Endometrial microvascular endothelial cells (primary cell): Measurements from ENCODE around the gene APC. TPM values are rescaled to one million over a fixed set of nuclear protein-coding genes. Genes with fewer than 3 reads are reported as not detected.

ENCODE experiments used
- in situ Hi-C: cut with HindIII; loops from 2 replicates; pipeline ENCODE4 v1.10.0; 2017; ENCODE audit warnings: low sequenced_read_pairs, low pct_unique_long_range_greater_than_20kb; ENCODE audit errors: inconsistent ontology term
- total RNA-seq: library from RNA; depleted of rRNA; stranded (reverse); fragments of >200 nt; gene quantifications from one replicate; pipeline ENCODE4 v1.2.3, GENCODE V29; 2015; ENCODE audit errors: inconsistent ontology term

APC gene
- 28.1 TPM for total RNA-seq

DNA sequence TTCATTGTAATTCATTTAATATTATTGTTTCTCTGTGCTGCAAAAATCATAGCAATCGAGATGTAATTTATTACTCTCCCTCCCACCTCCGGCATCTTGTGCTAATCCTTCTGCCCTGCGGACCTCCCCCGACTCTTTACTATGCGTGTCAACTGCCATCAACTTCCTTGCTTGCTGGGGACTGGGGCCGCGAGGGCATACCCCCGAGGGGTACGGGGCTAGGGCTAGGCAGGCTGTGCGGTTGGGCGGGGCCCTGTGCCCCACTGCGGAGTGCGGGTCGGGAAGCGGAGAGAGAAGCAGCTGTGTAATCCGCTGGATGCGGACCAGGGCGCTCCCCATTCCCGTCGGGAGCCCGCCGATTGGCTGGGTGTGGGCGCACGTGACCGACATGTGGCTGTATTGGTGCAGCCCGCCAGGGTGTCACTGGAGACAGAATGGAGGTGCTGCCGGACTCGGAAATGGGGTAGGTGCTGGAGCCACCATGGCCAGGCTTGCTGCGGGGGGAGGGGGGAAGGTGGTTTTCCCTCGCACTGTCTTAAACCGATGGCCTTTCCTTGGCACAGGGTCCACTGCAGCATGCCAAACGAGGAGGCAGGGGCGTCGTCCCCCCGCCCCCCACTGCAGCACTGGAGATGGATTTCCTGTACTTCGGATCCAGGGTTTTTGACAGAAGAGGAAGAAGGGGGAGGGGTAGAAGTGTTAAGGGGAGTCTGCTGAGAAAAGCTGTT is at the start of gene APC:
TSS of gene APC (plus strand) at position 423 of the 728 bp plus-strand sequence. CDS start 17,006 bp downstream, outside the sequence.
- in situ Hi-C loops: no loop called here

DNA sequence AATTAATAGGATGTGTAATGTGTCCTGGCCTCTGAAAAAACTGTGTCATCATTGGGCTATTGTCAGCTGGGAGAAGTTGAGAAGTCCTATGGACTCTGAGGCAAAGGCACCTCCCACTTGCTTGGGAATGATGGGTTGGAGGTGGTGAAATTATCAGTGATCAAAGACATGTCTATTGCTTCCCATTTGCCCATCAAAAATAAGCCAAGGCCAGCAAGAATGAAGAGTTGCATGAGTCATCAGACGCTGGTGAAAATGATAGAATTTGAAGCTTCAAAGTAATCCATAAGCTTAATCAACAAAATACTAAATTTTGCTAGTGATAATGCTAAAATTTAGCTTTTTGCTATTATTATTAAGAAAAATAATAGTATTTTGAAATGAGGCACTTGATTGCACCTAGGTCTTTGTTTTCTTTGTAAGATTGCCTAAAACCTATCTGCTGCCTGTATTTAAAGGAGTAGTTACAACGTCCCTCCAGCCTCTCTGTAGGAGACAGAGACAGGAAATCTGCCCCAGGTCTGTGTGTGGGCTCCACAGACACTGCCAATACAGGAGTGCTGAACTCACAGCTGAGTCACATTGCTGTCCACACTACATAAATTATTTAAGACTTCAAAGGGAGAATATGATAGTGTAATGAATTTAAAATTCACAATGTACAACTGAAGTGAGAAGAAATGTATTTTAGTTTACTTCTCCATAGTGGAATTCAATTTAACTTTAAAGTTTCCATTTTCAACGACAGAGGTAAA is 48.4 kb upstream of the APC start:
- in situ Hi-C loops: no loop called here

DNA sequence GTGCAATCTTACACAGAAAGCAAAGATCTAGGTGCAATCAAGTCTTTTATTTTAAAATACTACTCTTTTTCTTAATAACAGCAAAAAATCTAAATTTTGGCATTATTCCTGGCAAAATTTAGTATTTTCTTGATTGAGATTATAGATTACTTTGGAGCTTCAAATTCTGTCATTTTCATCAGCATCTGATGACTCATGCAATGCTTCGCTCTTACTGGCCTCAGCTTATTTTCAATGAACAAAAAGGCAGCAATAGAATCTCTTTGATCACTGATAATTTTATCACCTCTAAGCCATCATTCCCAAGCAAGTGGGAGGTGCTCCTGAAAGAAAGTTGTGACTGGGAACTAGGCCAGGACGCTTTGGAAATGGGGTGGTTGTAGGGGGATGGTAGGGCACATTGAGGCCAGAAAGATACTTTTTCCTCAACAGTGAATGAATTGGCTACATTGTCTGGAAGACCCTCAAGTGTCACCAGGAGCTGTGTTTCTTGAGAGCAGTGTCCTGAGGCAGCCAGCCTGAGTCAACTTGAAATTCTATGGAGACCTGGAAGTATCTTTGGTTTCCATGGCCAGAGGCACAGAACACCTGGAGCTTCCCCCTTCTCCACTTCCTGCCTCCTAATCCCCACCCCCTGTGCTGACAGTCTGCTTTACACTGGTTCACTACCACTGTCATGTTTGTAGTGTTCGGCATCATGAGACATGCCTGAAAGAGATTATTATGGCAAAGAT is 46.9 kb upstream of the APC start:
- in situ Hi-C loops: no loop called here

DNA sequence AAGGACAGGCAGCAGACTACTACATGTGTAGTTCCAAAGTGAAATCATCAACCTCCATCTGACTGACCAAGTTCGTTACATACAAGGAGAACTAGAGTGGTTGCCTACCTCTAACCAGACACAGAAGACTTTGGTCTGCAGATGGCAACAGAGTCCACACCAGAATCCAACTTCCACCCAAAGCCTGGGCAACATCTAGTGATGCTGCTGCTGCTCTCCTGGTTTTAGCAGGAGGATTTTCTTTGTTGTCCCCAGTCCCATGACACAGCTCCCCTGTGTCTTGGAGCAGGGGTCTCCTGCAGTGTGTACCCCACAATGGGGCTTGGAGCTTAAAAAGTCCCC is 46.4 kb upstream of the APC start:
- in situ Hi-C loops: no loop called here

DNA sequence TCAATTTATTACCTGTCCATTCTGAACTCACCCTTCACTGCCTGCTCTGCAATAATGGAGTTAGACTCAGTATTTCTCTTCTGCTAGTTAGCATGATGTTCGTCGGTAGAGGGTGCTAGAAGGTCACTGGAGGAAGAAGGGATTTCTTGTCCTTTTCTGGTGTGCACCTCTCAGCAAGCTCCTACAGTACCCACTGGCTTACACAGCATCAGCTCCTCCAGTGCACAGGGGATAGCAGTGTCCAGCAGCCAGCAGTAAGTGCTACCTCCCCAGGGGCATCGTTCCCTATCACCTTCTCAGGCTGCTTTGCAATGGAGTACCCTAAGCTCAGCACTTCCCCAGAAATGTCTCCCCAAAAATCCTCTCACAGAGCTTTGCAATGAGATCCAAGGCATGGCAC is 45.9 kb upstream of the APC start:
- in situ Hi-C loops: no loop called here

DNA sequence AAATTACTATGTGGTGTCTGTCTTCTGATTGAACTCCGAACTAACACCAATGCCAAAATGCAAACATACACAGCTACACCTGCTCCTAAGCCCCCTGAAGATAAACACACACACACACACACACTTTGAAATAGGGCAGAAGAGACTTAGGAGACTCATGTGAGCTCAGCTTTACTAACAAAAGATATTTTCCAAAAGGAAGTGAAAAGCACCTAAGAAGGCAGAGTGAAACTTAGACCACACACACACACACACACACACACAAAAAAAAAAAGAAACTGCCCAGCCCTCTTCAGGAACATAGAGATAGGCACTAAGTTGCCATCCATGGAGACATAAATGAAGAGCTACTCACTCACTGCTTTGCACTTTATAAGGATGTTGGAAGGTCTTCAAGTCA is 45.2 kb upstream of the APC start:
- in situ Hi-C loops: no loop called here

DNA sequence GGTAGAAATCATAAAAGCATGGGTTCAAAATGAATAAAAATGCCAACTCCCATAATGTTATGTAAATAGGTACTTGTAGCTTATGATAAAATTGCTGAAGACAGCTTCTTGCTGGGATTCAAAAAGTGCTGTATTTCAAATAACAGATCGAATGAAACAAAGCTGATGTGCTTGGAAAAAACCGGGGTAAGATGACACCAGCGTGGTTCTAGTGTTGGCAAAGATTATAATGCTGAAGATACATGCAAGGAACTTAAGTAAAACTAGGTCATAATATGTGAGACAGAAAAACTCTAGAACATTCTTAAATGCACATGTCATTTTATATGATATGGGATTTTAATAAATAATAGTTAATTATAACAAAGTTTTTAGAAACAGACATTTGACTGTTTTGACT is 44.4 kb upstream of the APC start:
- in situ Hi-C loops: no loop called here

DNA sequence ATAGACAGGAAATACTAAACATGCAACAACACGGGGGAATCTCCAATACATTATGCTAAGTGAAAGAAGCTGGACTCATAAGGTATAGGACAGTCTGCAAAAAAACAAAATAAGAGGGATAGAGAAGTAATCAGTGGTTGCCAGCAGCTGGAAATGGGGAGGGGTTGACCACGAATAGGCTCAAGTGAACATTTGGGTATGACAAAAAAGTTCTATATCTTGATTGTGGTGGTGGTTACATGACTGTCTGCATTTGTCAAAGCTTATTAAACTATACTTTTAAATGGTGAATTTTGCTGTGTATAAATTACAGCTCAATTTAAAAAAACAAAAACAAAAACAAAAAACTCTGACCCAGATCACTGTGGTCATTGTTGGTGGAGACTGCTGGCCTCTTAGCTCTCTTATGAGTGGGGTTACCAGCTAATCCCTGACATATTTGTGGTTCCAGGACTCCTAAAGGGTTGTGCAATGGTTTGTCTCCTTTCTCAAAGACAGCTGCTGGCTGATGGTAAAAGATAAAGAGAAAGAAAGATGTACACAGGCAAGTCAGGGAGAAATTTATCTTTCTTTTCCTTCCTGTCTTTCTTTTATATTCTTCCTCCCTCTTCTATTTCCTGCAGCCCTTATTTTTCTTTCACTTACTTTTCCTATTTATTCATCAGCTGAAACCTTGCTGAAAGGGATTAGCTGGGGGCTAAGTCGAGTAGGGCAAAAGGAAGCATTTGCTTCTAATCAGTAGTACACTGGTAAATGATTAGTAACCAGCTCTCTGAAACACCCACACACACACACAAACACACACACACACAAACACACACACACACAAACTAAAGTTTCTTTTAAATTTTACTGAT is 42.6 kb upstream of the APC start:
- in situ Hi-C loops: no loop called here

DNA sequence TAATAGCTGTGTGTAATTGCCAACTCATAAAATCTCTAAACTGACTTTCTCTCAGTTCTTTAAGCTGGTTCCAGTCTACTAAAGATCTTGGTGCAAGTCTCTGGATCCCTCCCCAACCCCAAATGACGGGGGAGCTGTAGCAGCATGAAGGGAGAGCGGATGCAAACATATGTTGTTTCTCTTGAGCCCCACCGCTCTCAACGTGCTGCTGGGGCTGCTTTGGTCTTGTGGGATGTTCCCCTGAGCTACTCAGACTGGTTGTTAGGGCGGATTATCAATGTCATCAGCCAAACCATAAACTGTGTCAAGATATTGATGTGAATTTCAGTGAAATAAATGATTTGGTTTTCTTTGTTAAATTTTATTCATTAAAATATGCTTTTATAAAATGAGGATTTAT is 40.9 kb upstream of the APC start:
- in situ Hi-C loops: no loop called here

DNA sequence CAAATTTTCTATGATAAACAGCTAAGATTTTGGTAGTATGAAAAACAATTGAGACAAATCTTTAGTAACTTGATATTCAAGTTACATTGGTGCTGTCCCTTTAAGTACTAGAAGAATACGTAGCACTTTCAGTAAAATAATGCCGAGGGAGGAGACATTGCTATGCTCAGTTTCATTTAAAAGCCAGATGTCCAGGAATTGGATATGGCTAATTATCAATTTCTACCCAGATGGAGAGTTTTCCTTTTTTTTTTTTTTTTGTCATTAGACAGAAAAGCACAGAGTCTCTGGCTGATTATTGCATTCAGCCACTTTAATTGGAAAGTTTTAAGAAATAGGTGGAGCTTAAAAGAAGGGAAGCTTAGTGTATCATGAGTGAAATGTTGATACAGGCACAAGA is 40.4 kb upstream of the APC start:
- in situ Hi-C loops: no loop called here

DNA sequence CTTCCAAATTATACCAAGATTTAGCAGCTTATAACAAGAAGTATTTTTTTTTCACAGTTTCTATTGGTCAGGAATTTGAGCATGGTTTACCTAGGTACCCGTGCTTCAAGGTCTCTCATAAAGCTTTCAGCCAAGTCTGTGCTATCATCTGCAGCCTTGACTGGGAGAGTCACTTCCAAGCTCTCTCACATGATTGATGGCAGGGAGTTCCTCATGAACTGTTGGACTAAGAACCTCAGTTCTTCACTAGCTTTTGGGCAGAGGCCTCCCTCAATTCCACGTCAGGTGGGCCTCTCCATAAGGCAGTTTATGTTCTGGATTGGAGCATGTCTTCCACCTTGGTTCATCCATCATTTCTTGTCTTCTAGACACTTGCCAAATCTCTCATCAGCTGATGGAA is 39.9 kb upstream of the APC start:
- in situ Hi-C loops: no loop called here

DNA sequence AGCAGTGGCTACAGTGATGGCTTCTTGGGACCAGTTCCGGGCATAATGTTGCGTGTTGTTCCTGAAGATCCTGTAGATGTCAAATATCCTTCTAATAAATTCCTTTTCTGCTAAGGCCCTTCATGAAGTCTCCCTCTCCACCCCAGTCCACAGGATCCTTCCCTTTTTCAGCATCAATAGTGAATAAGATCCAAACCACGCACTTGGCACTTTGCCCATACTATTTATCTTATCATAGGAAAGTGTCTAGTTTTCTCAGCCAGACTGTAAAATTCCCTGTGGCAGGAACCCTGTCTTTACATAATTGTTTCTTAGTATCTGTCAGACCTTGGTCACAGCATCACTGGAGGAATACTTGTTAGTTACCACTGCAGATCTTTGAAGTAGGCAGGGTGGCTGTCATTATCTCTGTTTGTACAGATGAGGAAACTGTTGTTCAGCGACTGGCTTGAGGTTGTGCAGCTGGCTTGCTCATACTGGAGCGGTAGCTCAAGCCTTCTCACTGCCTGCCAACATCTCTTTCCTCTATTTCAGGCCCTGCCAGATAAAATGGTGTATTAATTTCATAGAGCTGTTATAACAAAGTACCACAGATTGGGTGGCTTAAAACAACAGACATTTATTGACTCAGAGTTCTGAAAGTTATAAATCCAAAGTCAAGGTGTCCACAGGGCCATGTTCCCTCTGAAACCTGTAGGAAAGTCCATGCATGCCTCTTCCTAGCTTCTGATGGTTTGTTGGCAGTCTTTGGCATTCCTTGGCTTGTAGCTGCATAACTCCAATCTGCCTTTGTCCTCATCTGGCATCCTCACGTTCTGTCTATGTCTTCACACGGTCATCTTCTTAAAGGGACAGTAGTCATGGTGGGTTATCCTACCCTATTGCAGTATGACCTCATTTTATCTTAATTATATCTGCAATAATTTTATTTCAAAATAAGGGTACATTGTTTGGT is 33.5 kb upstream of the APC start:
- in situ Hi-C loops: no loop called here

DNA sequence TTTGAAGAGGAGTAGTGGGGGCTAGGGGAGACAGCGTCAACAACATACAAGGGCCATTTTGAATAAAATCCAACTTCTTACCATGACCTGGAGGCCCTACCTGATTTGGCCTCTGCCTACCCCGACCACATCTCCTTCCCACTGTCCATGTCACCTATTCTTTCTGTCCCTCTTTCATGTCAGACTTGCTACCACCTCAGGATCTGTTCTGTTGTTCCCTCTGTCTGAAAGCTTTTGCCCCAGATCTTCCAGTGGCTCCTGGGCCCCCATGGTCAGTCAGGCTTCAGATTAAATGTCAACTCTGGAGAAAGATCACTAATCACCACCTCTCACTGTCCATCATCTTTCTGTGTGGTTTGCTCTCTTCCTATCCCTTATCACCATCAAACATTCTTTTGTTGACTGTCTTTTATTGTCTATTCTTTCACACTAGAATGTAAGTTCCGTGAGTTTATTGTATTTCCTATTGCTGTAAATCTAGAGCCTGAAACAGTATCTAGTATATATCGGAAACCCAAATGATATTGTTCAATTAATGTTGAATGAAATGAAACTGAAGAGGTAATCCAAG is 31.2 kb upstream of the APC start:
- in situ Hi-C loops: no loop called here

DNA sequence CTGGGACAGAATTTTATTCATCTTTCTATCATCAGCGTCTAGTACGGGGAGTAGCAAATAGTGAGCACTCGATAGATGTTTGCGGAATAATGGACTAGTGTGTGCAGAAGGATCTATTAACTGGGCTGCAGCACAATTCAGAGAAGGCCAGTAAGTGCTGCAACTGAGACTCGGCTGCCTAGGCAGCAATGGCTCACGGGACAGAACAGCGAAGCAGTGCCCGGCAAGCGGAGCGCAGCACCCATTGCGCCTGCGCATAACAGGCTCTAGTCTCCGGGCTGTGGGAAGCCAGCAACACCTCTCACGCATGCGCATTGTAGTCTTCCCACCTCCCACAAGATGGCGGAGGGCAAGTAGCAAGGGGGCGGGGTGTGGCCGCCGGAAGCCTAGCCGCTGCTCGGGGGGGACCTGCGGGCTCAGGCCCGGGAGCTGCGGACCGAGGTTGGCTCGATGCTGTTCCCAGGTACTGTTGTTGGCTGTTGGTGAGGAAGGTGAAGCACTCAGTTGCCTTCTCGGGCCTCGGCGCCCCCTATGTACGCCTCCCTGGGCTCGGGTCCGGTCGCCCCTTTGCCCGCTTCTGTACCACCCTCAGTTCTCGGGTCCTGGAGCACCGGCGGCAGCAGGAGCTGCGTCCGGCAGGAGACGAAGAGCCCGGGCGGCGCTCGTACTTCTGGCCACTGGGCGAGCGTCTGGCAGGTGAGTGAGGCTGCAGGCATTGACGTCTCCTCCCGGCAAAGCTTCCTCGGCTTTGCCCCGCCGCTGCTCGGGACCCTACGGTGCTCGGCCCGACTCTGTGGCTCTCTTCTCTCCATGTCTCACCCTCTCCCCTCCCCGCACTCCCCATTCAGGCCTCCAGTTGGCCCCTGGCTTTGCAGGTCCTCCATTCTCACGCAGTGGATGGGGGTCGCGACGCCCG is 30.2 kb upstream of the APC start:
- in situ Hi-C loops: no loop called here

DNA sequence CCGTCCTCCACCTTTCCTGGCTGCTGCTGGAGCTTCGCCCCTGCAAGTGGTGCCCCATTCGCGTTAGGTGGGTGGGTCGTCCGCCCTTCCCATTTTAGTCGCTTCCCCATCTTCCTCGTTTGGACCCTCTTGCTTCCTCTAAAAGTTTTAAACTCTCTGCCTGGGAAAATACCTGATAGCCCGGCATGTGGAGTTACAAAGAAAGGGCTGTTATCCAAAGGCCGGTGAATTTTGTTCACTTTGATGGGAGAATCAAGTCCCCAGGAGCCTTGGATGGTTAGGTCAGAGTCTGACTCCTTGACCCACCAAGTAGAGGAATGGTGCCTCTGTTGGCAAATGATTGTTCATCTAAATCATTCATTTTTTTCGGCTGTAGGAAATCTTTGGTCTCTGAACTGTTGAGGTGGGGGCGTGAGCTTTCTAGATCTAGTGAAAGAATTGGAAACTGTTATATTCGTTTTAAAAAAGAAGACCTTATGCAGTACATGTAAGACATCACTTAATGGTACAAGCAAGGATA is 29.5 kb upstream of the APC start:
- in situ Hi-C loops: no loop called here

DNA sequence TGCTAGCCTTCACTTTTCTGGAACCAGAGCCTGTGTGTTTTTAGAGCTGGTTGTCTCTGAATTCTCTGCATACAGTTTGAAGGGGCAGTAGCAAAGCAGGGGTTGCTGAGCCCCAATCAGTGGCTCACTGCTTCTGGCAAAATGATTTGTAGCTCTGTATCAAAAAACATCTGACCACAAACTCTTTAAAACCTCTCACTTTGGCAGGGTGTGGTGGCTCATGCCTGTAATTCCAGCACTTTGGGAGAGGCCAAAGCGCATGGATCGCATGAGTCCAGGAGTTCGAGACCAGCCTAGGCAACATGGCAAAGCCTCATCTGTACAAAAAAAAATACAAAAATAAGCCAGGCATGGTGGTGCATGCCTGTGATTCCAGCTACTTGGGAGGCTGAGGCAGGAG is 28.3 kb upstream of the APC start:
- in situ Hi-C loops: no loop called here

DNA sequence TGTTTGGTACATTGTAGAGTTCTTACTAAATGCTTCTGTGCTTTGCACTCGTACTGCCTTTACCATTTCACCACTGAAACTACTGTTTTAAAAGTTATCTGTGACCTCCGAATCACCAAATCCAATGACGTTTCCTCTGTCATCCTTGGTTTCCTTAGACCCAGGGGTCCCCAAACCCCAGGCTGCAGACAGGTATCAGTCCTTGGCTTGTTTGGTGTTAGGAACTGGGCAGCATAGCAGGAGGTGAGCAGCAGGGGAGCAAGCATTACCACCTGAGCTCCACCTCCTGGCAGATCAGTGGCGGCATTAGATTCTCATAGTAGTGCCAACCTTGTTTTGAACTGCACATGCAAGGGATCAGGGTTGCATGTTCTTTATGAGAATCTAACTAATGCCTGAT is 26.8 kb upstream of the APC start:
- in situ Hi-C loops: no loop called here
